H54 (cell line): ENCODE results near the gene NBAS.

Source experiments
- DNase-seq: peaks from one replicate; pipeline ENCODE4 v3.0.0; 2011; ENCODE audit warnings: low spot score, mixed read lengths; ENCODE audit not compliant: insufficient read length
- FAIRE-seq: peaks from 3 replicates; lab custom pipeline; 2011; peaks lifted over from hg19 to GRCh38; lab: Jason Lieb, UNC
- POLR2A ChIP-seq: IDR thresholded peaks from 2 replicates; pipeline ENCODE4 v1.6.1; 2011; ENCODE audit warnings: low read depth, mild to moderate bottlenecking, low read length

Gene NBAS

DNA sequence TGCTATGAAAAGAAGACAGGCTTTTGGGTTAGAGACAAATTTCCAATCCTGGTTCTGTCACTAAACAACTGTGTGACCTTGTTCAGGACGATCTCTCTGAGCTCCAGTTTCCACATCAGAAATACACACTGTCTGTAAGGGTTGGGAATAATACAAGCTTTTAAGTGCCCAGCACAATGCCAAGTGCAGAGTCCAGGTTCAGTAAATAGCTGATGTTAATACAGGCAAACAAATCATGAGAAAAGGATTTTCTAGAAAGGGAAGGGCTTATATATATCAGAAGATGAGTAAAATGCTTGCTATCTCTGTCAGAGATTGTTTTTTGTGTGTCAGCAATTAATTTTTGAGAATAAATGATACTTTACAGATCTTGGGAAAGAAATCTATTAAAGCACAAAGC is 388.3 kb downstream of the NBAS start:
- no peak for FAIRE-seq
- no peak for DNase-seq
- TF ChIP-seq POLR2A, result no peak

DNA sequence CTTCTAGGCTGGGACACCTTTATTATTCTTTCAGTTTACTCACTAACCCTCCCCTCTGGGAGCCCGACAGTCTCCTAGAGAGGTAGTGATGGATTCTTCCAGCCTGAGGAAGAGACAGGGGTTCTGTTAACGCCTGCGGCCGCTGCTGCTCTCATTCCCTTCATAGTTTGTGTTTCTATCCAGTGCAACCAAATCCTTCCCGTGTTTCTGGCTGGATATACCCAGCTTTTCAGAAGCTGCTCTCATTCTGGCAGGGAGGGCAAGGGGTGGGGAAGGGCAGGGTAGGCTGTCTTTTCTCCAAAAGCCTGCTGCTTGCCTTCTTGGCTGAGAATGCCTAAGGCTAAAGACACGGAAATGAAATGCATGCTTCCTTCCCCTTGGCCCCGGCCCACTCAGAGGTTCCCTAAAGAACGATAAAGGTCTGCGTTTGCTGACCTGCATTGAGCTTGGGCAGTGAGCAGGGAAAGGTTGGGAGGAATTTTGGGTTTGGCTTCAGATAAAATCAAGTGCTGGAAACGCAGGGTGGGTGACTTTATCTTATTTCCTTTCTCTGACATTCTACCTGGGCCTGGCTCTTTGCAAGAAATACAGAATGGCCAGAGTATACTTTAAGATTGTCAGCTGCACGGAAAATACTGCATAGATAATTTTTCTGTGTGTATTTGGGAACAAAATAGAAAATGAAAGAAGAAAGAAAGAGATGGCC is 390.9 kb downstream of the NBAS start:
- TF ChIP-seq POLR2A, result no peak
- DNase-seq (peak; percentile 37), FAIRE-seq (peak; percentile 11)

DNA sequence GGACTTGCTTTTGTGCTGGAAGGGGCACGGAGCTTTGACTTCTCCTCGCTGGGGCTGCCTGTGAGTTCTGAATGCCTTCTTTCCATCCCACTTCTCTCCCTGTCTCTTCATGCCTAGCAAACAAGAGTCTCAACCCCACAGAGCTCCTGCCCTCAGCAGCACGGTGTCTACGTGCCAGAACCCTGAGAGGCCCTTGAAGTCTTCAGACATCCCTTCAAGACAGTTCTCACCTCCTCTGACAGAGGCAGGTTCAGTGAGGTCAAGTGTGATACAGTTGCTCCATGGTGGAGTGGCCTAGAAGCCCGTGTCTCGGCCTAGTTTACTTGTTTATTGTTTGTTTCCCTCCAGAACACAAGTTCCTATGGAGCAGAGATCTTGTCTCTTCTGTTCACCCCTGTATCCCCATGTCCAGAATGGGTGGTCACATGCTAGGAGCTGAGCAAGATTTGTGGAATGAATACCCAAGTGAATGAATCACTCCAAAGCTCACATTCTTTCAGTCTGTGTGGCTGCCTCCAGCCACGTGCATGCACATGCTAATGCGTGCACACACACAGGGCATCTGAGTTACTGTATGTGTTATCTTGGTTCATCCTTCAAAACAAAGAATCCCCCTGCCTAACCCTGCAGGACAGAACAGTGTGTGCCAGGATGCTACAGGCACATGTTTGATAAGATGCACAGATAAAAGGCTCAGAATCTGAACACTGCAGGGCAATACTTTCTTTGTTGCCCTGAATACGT is 391.6 kb downstream of the NBAS start:
- TF ChIP-seq POLR2A, result no peak
- FAIRE-seq (peak; percentile 96), DNase-seq (peak; percentile 79)

DNA sequence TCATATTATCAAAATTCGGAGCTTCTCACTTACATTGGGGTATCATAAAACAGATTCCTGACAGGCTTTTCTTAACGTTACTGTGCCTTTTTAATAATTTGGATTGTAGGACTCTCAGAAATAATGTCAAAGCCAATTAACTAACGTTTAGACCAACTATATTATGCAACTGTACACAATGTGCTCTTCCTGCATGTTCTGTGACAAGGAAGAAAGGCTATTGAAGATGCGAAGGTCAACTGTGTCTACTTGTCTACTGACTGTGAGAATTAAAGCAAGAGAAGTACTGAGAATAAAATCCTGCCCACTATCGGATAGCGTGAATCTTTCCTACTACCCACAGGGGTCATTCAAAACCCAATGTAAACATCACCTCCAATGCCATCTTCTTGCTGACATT is 393.0 kb downstream of the NBAS start:
- TF ChIP-seq POLR2A, result no peak
- DNase-seq (no peak), FAIRE-seq (no peak)

DNA sequence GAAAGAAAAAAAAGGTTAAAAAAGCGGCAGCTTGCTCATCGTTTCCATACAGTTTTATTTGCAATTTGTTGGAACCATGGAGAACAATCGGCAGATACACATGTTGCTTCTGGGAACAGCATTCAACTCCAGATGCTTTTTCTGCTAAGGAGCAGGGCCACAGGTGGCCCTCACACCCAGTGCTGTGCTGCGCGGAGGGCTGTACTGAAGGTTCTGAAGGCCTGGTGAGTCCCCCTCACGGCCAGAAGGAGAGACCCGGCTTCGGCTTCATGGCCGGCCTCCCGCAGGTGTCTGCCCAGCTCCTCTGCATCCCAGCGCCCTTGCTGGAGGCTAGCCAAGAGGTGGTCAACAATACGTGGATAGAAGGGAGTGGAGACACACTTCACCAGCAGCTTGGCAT is 394.3 kb downstream of the NBAS start:
- FAIRE-seq, result no peak
- no peak for TF ChIP-seq POLR2A
- no peak for DNase-seq

DNA sequence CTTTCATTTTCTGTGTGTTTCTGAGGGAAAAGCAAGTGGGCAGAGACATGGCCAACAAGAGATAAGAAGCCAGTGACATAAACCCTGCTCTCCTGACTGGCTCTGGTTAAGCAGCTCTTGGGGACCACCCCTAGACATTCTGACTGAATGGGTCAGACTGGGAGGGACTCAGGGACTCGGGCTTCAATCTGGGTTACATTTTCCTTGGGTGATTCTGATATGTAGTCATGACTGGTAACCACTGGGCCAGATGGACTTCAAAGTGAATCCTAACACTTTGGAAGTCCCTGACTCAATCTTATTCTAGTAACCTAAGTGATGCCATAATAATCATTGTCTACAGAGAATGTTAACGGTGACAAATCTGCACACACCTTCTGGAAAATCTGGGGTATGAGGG is 397.8 kb downstream of the NBAS start:
- no peak for TF ChIP-seq POLR2A
- no peak for DNase-seq
- no peak for FAIRE-seq

DNA sequence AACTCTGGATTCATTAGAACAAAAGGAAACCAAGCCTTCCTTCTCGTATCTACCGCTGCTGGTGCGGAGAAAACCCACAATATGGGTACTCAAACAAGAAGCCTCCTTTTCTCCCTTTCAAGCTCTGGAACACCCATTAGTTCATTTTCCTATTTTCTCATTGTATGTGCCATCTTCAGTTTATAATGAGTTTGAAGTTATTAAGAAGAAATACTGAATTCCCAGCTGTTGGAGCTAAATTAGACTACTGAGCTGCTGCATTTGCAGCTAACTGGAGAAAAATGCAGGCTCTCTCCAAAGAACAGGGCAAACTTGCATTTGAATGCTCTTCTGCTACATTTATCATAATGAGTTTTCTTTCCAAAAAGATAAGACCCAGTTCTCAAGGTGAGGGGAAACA is 398.5 kb downstream of the NBAS start:
- no peak for DNase-seq
- TF ChIP-seq POLR2A, result no peak
- no peak for FAIRE-seq

DNA sequence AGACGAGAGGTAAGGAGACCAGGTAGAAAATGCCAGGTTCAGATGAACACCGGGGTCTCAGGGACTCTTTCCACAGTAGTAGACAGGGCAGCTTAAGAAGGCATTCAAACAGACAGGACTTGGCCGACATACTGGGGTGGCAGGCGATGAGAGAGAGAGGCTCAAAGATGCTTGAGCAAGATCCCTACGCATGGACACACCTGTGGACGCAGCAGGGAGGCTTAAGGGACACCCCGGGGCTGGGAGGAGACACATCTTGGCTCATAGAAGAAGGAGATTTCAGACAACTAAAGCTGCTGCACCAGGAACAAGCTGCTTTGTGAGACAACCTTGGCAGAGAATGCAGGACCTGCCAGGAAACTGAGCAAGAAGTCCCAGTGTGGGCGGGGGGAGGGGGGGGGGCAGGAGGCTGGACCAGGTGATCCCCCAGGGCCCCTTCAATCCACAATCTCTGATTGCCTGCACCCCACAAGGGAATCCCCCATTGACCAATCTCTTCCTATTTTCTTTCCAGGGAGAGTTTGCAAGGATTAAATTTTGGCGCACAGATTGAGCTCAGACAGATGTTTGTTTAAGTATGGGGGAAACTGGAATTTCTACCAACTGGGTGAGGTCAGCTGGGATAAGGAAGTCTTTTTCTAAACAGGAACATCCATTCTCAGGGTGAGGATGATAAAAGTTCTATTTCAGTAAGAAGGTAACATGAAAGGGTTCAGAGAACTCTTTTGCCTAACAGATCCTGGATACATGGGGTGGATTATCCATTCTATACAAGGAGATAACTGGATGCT is 400.7 kb downstream of the NBAS start:
- TF ChIP-seq POLR2A, result no peak

DNA sequence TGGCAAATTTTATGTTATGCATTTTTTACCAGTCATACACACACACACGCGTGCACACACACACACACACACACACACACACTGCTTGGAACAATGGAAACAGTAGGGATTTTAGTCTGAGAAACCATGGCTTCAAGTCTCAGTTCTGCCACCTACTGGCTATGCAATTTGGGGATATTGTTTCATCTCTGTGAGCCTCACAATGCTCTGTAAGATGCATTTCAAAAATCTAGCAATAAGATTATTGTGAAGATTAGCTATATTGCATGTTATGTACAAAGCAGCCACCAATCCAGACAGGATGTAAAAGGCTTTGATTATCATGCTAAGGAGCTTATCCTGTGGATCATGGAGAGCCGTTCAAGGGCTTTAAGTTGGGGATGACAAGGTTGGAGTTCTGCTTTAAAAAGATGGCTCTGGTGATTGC is 401.4 kb downstream of the NBAS start:
- no peak for FAIRE-seq

More for the DNA sequence above, 400.7 kb downstream of the NBAS start:
- FAIRE-seq (no peak), DNase-seq (no peak)

DNA sequence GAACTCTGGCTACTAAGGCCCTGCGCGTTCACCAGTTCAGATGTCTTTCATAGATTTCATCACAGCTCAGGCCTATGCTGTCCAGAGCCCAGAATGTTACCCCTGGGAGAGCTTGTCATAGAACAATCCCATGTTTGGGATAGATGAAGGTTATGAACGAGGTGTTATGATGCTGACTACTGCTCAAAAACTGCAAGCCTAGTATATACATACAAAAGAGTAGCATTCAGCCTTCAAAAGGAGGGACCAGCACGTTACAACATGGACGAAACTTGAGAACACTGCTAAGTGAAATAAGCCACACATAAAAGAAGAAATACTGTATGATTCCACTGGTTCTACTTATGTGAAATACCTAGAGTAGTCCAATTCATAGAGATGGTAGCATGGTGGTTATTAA is 401.9 kb downstream of the NBAS start:
- no peak for TF ChIP-seq POLR2A
- no peak for DNase-seq
- no peak for FAIRE-seq

More for the DNA sequence above, 401.4 kb downstream of the NBAS start:
- no peak for TF ChIP-seq POLR2A
- no peak for DNase-seq

DNA sequence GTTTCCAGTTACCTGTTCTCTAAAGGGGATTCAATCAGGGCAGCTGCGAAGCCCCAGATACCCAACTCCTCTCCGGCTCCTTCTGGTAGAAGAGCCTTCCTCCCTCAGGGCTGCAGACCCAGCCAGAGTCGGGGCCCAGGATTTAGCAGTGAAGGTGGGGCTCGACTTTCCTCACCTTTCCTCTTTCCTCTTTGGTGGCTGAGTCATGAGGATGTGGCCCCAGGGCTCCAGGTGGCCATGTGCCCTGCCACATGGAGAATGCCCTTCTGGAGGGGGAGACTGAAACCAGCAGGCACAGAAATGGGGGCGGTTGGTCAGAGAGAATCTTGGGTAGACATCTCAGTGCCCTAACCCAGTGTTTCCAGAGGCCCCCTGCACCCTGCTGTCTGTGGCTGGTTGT is 402.6 kb downstream of the NBAS start:
- DNase-seq, result no peak
- no peak for FAIRE-seq
- no peak for TF ChIP-seq POLR2A

DNA sequence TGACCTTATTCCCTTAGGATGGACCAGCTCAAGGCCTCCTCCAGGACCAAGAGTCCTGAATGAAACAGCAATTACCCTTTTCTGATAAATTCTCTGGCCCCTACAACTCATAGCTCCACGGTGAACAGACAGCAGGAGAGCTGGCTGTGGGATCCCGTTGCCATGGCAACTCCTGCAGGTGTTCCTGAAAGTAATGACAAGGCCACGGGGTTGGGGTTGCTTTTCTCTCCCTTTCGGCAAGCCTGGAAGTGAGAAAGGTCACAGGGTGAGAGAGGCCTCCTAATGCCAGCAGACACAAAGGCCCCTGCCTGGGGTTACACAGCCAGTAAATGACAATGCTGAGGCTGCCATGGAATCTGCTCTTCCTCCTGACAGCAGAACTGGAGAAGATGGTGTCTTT is 403.0 kb downstream of the NBAS start:
- no peak for FAIRE-seq
- no peak for DNase-seq
- TF ChIP-seq POLR2A, result no peak

DNA sequence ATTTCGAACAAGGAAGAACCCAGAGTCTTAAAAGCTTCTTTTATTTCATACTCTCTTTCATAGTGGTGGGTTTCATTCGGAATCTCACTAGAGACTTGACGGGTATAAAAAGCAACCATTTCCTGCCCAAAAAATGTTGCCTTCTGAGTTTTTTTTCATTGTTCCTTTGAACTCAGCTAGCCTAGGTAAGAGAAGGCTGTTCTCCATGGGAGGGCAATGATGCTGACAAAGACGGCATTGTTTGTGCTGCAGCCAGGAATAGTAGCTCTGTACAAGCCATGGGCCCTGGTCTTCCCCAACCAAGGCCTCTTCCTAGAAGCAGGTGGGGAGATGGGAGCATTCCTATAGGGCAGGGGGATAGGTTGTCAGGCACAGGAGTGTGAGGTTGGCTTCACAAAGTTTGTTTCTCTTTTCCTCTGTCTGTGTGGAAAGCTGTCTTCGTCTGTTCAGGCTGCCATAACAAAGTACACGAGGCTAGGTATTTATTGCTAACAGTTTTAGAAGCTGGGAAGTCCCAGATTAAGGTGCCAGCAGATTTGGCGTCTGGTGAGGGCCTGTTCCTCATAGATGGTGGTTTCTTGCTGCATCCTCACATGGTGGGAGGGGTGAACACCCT is 405.1 kb downstream of the NBAS start:
- TF ChIP-seq POLR2A, result no peak
- DNase-seq (no peak), FAIRE-seq (no peak)

DNA sequence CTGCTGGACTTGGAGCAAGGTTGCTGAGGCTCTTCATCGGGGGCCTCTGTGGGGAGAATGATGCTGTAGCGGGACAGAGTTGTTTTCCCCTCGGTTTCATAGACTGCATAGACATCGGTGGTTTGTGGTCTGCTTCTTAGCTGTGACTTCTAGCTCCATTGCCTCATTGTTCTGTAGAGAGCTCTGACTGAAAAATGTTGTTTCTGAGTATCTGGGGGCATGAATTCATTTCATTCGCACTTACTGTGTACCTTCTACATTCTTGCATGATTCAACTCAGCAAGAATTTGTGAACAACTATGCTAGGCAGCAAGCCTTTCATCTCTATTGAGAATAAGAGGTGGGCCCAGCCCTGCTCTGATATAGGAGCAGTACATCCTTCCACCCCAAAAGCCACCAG is 406.8 kb downstream of the NBAS start:
- DNase-seq (no peak), FAIRE-seq (no peak)
- TF ChIP-seq POLR2A, result no peak

DNA sequence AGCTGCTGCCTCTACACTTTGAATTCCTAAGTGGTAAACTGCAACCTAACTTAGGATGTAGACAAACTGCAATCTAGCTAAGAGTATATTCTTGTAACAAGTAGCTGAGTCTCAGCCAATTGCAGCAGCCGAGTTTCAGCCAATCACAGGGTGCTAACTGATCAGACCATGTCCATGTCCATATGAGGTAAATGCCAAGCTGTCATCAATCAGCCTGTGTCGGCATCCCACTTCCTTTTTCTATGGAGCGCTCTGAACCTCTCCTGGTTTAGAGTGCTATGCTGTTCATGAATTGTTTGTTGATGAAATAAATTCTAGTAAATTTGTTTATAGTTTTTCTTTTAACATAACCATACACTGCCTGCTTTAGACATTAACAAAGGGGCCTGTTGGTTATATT is 408.8 kb downstream of the NBAS start:
- no peak for TF ChIP-seq POLR2A
- no peak for DNase-seq
- FAIRE-seq, result no peak
